Endothelial cell of umbilical vein (primary cell): ENCODE measurements around the gene ATP8A2.
"Not testable (repeated sequence)": the region's sequence is repeated elsewhere in the genome, so short reads cannot be mapped to it uniquely, and the experiment has no call there.

Experiments used
- CTCF ChIP-seq, 2 donors: IDR thresholded peaks; 1 replicate in 1 of 2; 2 replicates in 1 of 2; pipeline ENCODE4 v1.5.1; 2011; ENCODE audit warnings: low read length in 2 of 2, mild to moderate bottlenecking in 2 of 2, moderate library complexity in 2 of 2, control low read depth in 1 of 2, inconsistent platforms in 1 of 2, low read depth in 1 of 2; ENCODE audit not compliant: insufficient read depth in 1 of 2; ENCODE audit errors: extremely low read depth in 1 of 2
- EZH2 ChIP-seq: IDR thresholded peaks from 2 replicates; pipeline ENCODE4 v1.6.1; 2012; ENCODE audit warnings: borderline replicate concordance, low read depth, mild to moderate bottlenecking, moderate library complexity, low read length, inconsistent platforms; ENCODE audit not compliant: severe bottlenecking
- GATA2 ChIP-seq: IDR thresholded peaks from 2 replicates; pipeline ENCODE4 v1.7.0; 2011; ENCODE audit warnings: low read depth, mild to moderate bottlenecking, moderate library complexity, mixed read lengths, low read length; ENCODE audit not compliant: insufficient read length, insufficient read depth
- JUN ChIP-seq: IDR thresholded peaks from 2 replicates; pipeline ENCODE4 v1.6.1; 2011; ENCODE audit warnings: borderline replicate concordance, low read depth; ENCODE audit not compliant: insufficient read length, insufficient read depth
- MAX ChIP-seq: IDR thresholded peaks from 2 replicates; pipeline ENCODE4 v1.6.1; 2011; ENCODE audit not compliant: insufficient read depth, insufficient read length
- MYC ChIP-seq: IDR thresholded peaks from one replicate; pipeline ENCODE4 v1.6.1; 2011; ENCODE audit warnings: mild to moderate bottlenecking, low read depth, low read length
- POLR2A ChIP-seq: IDR thresholded peaks from 2 replicates; pipeline ENCODE4 v1.6.1; 2012; ENCODE audit warnings: low read depth, mild to moderate bottlenecking, control low read depth, low read length
- POLR2AphosphoS5 ChIP-seq: IDR thresholded peaks from 2 replicates; pipeline ENCODE4 v1.6.1; 2012; ENCODE audit warnings: low read depth, mild to moderate bottlenecking, control low read depth, low read length, moderate library complexity; ENCODE audit not compliant: insufficient read depth

- TF ChIP-seq CTCF (IDR thresholded peaks at IDR 0.05; ENCODE audit: extremely low read depth in 1 of 2, insufficient read depth in 1 of 2, low read depth in 1 of 2, low read length in 2 of 2); POLR2A; POLR2AphosphoS5; EZH2; MAX; MYC; JUN; GATA2: not testable (repeated sequence)
Measured at GRCh38 chr13:25772534-25772933, 400.8 kb downstream of the ATP8A2 start.
